A549 (cell line): Measurements from ENCODE around the gene RAX2. TPM values are rescaled to one million over a fixed set of nuclear protein-coding genes. Genes with fewer than 3 reads are reported as not detected.
"Not testable (repeated sequence)": the region's sequence is repeated elsewhere in the genome, so short reads cannot be mapped to it uniquely, and the experiment has no call there.

Source experiments
- ATAC-seq, 2 experiments: fragments of 200-7000 bp in 1 of 2; fragments of >200 bp in 1 of 2; cut with Nextera tagmentation in 1 of 2; cut with Tn5 transposase in 1 of 2; 3 replicates each; pipeline versions ENCODE4 v1.8.0 to v1.9.1; 2018 to 2020; ENCODE audit warnings: mild to moderate bottlenecking in 1 of 2, moderate library complexity in 1 of 2
- CTCF ChIA-PET: fragments of 300-600 bp; sonication (Branson Sonifier 250); formaldehyde crosslinking; extraction: SDS; loops from one replicate; lab custom pipeline; 2021; ENCODE audit warnings: antibody characterized with exemption, inconsistent platforms; lab: Yijun Ruan, JAX
- POLR2A ChIA-PET: fragments of 350-600 bp; formaldehyde crosslinking; extraction: SDS; loops from one replicate; lab custom pipeline; 2021; ENCODE audit warnings: antibody characterized with exemption, inconsistent platforms; lab: Yijun Ruan, JAX
- DNase-seq, 2 experiments: peaks; one replicate each; pipeline versions ENCODE4 v3.0.0 to v3.0.0-alpha.2; 2011 to 2016; ENCODE audit warnings: low read depth in 1 of 2, low spot score in 1 of 2
- FAIRE-seq: peaks from 2 replicates; lab custom pipeline; 2011; peaks lifted over from hg19 to GRCh38; lab: Jason Lieb, UNC
- H3K27ac ChIP-seq, 2 experiments: fragments of >200 bp; sonication (Bioruptor Twin); formaldehyde crosslinking; 3 replicates each; pipeline ENCODE4 v1.5.1; 2016 to 2017
- H3K4me1 ChIP-seq: fragments of >200 bp; sonication (Bioruptor Twin); formaldehyde crosslinking; 3 replicates; pipeline ENCODE4 v1.6.1; 2016
- H3K4me2 ChIP-seq: fragments of >200 bp; sonication (Bioruptor Twin); formaldehyde crosslinking; 3 replicates; pipeline ENCODE4 v1.6.1; 2016
- H3K4me3 ChIP-seq: fragments of >200 bp; sonication (Bioruptor Twin); formaldehyde crosslinking; 3 replicates; pipeline ENCODE4 v1.5.1; 2016
- H3K9me3 ChIP-seq: fragments of >200 bp; sonication (Bioruptor Twin); formaldehyde crosslinking; 3 replicates; pipeline ENCODE4 v1.6.1; 2016
- BHLHE40 ChIP-seq: IDR thresholded peaks from 2 replicates; pipeline ENCODE4 v1.6.1; 2012; ENCODE audit warnings: low read depth, low read length, inconsistent platforms
- CBX8 ChIP-seq: fragments of 200-600 bp; sonication (generic); IDR thresholded peaks from 2 replicates; pipeline ENCODE4 v1.6.1; 2016
- ESRRA ChIP-seq: fragments of 150-350 bp; IDR thresholded peaks from 2 replicates; pipeline ENCODE4 v1.6.1; 2014; ENCODE audit warnings: mild to moderate bottlenecking, low read length, borderline replicate concordance
- FOSB ChIP-seq: fragments of 250-450 bp; sonication (Bioruptor Pico); IDR thresholded peaks from 2 replicates; pipeline ENCODE4 v1.5.0; 2020; ENCODE audit warnings: mild to moderate bottlenecking, moderate library complexity
- FOSL2 ChIP-seq, 2 experiments: fragments of 450-650 bp in 1 of 2; fragments of >200 bp in 1 of 2; sonication (Bioruptor Twin) in 1 of 2; formaldehyde crosslinking; IDR thresholded peaks; 2 replicates each; pipeline versions ENCODE4 v1.5.0 to v1.6.1; 2016 to 2020; ENCODE audit warnings: mild to moderate bottlenecking in 1 of 2, moderate library complexity in 1 of 2
- FOXS1 ChIP-seq: fragments of 250-450 bp; sonication (Bioruptor Pico); IDR thresholded peaks from 2 replicates; pipeline ENCODE4 v1.5.0; 2020; ENCODE audit warnings: mild to moderate bottlenecking, moderate library complexity
- JUN ChIP-seq, 2 experiments: fragments of >200 bp; sonication (Bioruptor Twin); formaldehyde crosslinking; IDR thresholded peaks; 2 replicates in 1 of 2; 3 replicates in 1 of 2; pipeline ENCODE4 v1.6.1; 2016 to 2017
- JUNB ChIP-seq: fragments of >200 bp; sonication (Bioruptor Twin); formaldehyde crosslinking; IDR thresholded peaks from 2 replicates; pipeline ENCODE4 v1.6.1; 2016
- KDM1A ChIP-seq: fragments of 200-600 bp; sonication (generic); IDR thresholded peaks from 2 replicates; pipeline ENCODE4 v1.6.1; 2016; ENCODE audit warnings: low read depth, mild to moderate bottlenecking
- MAFK ChIP-seq: fragments of 450-650 bp; IDR thresholded peaks from 2 replicates; pipeline ENCODE4 v1.6.1; 2014; ENCODE audit not compliant: partially characterized antibody
- MAZ ChIP-seq: fragments of 150-350 bp; IDR thresholded peaks from 2 replicates; pipeline ENCODE4 v1.6.1; 2014; ENCODE audit warnings: antibody characterized with exemption, low read depth, low read length, borderline replicate concordance
- NFE2L2 ChIP-seq: fragments of 150-350 bp; conservative IDR thresholded peaks from 2 replicates; pipeline ENCODE4 v1.6.1; 2014; ENCODE audit warnings: low read length
- PHF8 ChIP-seq: fragments of 200-600 bp; sonication (generic); IDR thresholded peaks from 2 replicates; pipeline ENCODE4 v1.6.1; 2016; ENCODE audit warnings: low read depth, mild to moderate bottlenecking, antibody characterized with exemption, moderate library complexity, borderline replicate concordance
- RAD21 ChIP-seq, 2 experiments: fragments of >200 bp in 1 of 2; sonication (Bioruptor Twin) in 1 of 2; formaldehyde crosslinking in 1 of 2; IDR thresholded peaks in 1 of 2; conservative IDR thresholded peaks in 1 of 2; 2 replicates in 1 of 2; 3 replicates in 1 of 2; pipeline ENCODE4 v1.6.1; 2012 to 2018; ENCODE audit warnings: inconsistent platforms in 1 of 2
- RARB ChIP-seq: fragments of 250-450 bp; sonication (Bioruptor Pico); IDR thresholded peaks from 2 replicates; pipeline ENCODE4 v1.8.0; 2021; ENCODE audit warnings: mild to moderate bottlenecking, moderate library complexity
- RFX5 ChIP-seq: fragments of 450-650 bp; IDR thresholded peaks from 2 replicates; pipeline ENCODE4 v1.7.1; 2014; ENCODE audit warnings: antibody characterized with exemption, mild to moderate bottlenecking, moderate library complexity
- TFCP2L1 ChIP-seq: fragments of 250-450 bp; sonication (Bioruptor Pico); IDR thresholded peaks from 2 replicates; pipeline ENCODE4 v1.5.0; 2021; ENCODE audit warnings: mild to moderate bottlenecking
- ZNF302 ChIP-seq: fragments of 250-450 bp; sonication (Bioruptor Pico); IDR thresholded peaks from 2 replicates; pipeline ENCODE4 v1.9.0; 2021; ENCODE audit warnings: inconsistent platforms, mild to moderate bottlenecking, moderate library complexity
- WGBS: methylation state at CpG from one replicate; pipeline ENCODE4 v1.1.6; 2017; ENCODE audit errors: missing lambda C conversion rate; 5-methylcytosine and 5-hydroxymethylcytosine counted together
- polyA plus RNA-seq, 4 experiments: library from polyadenylated mRNA; depleted of rRNA in 3 of 4; stranded (reverse); fragments of >200 nt; fragmentation: RNase III in 1 of 4; extraction: RNeasy Plus Mini Kit Qiagen cat#74134 plus additional on column Dnase treatment in 1 of 4; gene quantifications; 2 replicates in 3 of 4; 3 replicates in 1 of 4; pipeline ENCODE4 v1.2.3, GENCODE V29; 2011 to 2017
- TF ChIP-seq, protein P1 (sequence below): fragments of 450-650 bp; IDR thresholded peaks from 2 replicates; pipeline ENCODE4 v1.6.1; 2014; ENCODE audit warnings: antibody characterized with exemption
- TF ChIP-seq, protein P2 (sequence below): fragments of 250-450 bp; sonication (Bioruptor Pico); IDR thresholded peaks from 2 replicates; pipeline ENCODE4 v1.5.0; 2021; ENCODE audit warnings: mild to moderate bottlenecking, moderate library complexity, borderline replicate concordance

RAX2 gene
- polyA plus RNA-seq, 2 of the 4 experiments (the other 2 are of a cell fraction): not detected

DNA sequence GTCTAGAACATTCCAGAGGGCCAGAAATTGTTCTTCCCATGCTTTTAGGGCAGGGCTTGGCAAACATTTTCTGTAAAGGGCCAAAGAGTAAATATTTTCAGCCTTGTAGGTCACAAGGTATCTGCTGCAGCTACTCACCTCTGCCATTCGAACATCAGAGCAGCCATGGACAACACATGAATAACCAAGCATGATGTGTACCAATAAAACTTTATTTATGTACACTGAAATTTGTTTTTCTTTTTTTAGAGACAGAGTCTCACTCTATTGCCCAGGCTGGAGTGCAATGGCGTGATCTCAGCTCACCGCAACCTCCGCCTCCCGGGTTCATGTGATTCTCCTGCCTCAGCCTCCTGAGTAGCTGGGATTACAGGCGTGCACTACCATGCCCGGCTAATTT, 14.3 kb downstream of the RAX2 start:
- DNase-seq, H3K27ac ChIP-seq, H3K4me2 ChIP-seq, H3K4me3 ChIP-seq, ATAC-seq, CTCF ChIA-PET, H3K4me1 ChIP-seq, H3K9me3 ChIP-seq, FAIRE-seq, POLR2A ChIA-PET: not testable (repeated sequence)
- WGBS: 94% methylated on average over 7 of the region's 7 CpGs

DNA sequence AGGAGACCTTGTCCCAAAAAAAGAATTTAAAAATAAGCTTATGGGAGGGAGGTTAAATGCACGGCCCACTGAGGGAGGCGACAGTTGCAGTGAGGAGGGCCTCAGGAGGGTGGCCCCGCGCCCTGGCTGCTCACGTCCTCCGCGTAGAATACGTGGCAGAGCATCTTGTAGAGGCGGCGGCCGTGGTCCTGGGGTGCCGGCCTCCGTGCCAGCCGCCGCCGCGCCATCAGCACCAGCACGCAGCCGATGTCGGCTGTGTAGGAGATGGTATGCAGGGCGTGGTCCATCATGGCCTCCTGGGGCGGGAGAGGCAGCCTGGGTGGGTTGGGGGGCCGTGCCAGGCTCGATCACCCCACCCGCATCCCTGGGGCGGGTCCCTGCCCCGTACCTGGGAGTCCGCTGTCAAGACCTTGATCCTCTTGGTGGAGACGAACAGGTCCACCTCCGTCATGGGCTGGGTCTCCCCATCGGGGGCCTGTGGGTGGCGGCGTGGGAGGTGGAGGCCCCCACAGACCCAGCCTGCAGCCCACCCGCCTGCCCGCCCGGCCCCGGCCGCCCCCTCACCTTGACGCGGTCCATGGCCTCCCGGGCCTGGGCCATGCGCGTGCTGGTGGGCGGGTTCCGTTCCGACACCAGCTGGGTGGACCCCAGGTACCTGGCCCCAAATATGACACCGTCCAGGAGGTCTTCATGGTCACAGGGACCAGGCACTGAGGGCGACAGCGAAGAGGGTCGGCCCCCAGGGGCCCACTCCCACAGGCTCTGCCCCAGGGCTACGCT, 18.2 kb downstream of the RAX2 start:
- CTCF ChIA-PET: interaction anchor here (1.2 to 1.4 kb wide), 2 partner anchors 8 to 42 kb away, joined by 3 to 6 read pairs; partner anchors contain the start of genes APBA3 and MRPL54
- Histone ChIP-seq H3K9me3 (no peaks in the 10 kb centered on the region), H3K4me2 (no peak overlapping the region), H3K4me3 (no peak overlapping the region), H3K27ac (no peak overlapping the region), H3K4me1 (no peaks in the 10 kb centered on the region)
- 89% methylated on average over 25 of the region's 51 CpGs for WGBS
- POLR2A ChIA-PET: no interaction called here
- no peak for TF ChIP-seq FOSL2 (IDR thresholded peaks at IDR 0.05)
- TF ChIP-seq FOSL2 (CRISPR knock-in tag; IDR thresholded peaks at IDR 0.05): no peak
- TF ChIP-seq KDM1A: no peak
- no peak for TF ChIP-seq MAZ
- TF ChIP-seq FOSB (CRISPR knock-in tag): no peak
- no peak for TF ChIP-seq JUNB
- no peak for TF ChIP-seq ZNF302 (CRISPR knock-in tag)
- no peak for TF ChIP-seq RFX5
- no peak for TF ChIP-seq ESRRA
- TF ChIP-seq, protein P1, sequence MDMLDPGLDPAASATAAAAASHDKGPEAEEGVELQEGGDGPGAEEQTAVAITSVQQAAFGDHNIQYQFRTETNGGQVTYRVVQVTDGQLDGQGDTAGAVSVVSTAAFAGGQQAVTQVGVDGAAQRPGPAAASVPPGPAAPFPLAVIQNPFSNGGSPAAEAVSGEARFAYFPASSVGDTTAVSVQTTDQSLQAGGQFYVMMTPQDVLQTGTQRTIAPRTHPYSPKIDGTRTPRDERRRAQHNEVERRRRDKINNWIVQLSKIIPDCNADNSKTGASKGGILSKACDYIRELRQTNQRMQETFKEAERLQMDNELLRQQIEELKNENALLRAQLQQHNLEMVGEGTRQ: no peak
- TF ChIP-seq, protein P2, sequence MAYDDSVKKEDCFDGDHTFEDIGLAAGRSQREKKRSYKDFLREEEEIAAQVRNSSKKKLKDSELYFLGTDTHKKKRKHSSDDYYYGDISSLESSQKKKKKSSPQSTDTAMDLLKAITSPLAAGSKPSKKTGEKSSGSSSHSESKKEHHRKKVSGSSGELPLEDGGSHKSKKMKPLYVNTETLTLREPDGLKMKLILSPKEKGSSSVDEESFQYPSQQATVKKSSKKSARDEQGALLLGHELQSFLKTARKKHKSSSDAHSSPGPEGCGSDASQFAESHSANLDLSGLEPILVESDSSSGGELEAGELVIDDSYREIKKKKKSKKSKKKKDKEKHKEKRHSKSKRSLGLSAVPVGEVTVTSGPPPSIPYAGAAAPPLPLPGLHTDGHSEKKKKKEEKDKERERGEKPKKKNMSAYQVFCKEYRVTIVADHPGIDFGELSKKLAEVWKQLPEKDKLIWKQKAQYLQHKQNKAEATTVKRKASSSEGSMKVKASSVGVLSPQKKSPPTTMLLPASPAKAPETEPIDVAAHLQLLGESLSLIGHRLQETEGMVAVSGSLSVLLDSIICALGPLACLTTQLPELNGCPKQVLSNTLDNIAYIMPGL (CRISPR knock-in tag): no peak
- no peak for TF ChIP-seq RARB (CRISPR knock-in tag)
- DNase-seq (no peak), ATAC-seq (no peak), FAIRE-seq (no peak)

DNA sequence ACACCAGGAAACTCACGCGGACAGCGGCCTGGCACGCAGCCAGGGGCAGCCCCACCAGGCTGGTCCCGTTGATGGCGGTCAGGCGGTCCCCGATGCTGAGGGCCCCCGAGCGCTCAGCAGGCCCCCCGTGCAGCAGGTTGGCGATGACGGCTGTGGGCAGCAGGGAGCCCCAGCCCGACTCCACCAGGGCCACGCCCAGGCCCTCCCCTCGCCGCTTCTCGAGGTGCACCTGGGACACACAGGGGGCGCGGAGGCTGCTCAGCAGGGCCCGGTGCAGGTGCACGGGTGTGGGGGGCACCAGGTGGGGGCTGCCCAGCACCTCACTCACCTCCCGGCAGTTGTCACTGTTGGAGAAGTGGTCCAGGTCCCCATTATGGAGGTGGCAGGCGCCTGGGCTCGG, 19.5 kb downstream of the RAX2 start:
- FAIRE-seq: no peak
- Histone ChIP-seq H3K4me2 (no peak overlapping the region), H3K4me3 (no peak overlapping the region), H3K27ac (no peak overlapping the region), H3K9me3 (no peaks in the 10 kb centered on the region), H3K4me1 (no peaks in the 10 kb centered on the region)
- ATAC-seq: no peak
- TF ChIP-seq NFE2L2 (no peak), RAD21 (conservative IDR thresholded peaks at IDR 0.05 in 1 of 2, IDR thresholded peaks at IDR 0.05 in 1 of 2) (no peak)
- no peak for DNase-seq
- WGBS: 90% methylated on average over 2 of the region's 25 CpGs
- CTCF ChIA-PET: interaction anchor here (0.9 to 1.4 kb wide), 3 partner anchors 9 to 98 kb away, joined by 3 to 6 read pairs (median 3); partner anchors contain the start of genes APBA3 and MRPL54
- POLR2A ChIA-PET: no interaction called here

DNA sequence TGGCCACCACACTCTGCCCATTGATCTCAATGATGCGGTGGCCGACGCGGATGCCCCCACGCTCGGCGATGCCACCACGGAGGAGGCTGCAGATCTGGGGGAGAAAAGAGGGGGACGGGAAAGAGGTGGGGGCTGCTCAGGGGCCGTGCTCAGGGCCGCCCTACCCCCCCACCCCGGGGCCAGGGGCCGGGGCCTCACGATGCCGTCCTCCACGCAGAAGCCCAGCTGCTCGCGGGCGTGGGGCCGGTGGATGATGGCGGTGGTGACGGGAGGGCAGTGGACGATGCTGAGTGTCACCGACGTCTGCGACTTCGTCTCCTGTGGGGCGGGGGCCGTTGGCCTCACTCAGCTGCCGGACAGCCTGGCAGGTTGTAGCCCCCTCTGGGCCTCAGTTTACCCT, 20.8 kb downstream of the RAX2 start:
- ChIA-PET POLR2A (interaction anchor here (0.5 kb wide), 1 partner anchor 10 kb away, joined by 3 read pairs; no protein-coding TSS in a partner anchor), CTCF (interaction anchor here (1.4 kb wide), 1 partner anchor 10 kb away, joined by 5 read pairs; the partner anchor contains the start of gene APBA3)
- Histone ChIP-seq H3K4me3 (no peak overlapping the region), H3K27ac (no peak overlapping the region), H3K4me1 (no peaks in the 10 kb centered on the region), H3K9me3 (no peaks in the 10 kb centered on the region), H3K4me2 (no peak overlapping the region)
- TF ChIP-seq CBX8 (no peak), TFCP2L1 (no peak), ZNF302 (CRISPR knock-in tag) (no peak), BHLHE40 (no peak), FOXS1 (CRISPR knock-in tag) (no peak), MAFK (no peak), JUN (IDR thresholded peaks at IDR 0.05) (no peak), PHF8 (no peak)
- WGBS: 95% methylated on average over 13 of the region's 30 CpGs
- ATAC-seq (no peak), FAIRE-seq (no peak), DNase-seq (no peak)
